Colon (tissue), 2 donors: Measurements from ENCODE around the gene MAN1C1.
"Not testable (repeated sequence)": the region's sequence is repeated elsewhere in the genome, so short reads cannot be mapped to it uniquely, and the experiment has no call there.

Experiments used
- FAIRE-seq: peaks from 2 replicates; lab custom pipeline; 2012; peaks lifted over from hg19 to GRCh38; lab: Jason Lieb, UNC
- donor health status: control.
- donor health status: control.

The MAN1C1 gene

DNA sequence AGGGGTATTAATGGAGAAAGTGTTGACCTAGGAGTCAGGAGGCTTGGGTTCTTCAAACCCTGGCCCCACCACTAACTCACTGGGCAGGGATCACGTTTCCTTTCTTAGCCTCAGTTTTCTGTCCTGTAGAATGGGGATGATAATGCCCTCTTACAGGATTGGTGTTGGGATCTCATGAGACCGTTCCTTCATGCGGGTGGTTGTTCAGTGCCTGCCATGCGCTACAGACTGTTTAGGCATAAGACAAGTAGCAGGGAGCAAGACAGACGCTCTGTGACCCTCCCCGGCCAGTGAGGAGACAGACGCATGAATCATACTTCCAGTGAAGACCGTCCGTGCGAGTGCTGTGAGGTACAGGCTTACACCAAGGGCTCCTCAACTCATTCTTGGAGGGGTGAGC, 81.7 kb downstream of the MAN1C1 start:
- FAIRE-seq = no peak

DNA sequence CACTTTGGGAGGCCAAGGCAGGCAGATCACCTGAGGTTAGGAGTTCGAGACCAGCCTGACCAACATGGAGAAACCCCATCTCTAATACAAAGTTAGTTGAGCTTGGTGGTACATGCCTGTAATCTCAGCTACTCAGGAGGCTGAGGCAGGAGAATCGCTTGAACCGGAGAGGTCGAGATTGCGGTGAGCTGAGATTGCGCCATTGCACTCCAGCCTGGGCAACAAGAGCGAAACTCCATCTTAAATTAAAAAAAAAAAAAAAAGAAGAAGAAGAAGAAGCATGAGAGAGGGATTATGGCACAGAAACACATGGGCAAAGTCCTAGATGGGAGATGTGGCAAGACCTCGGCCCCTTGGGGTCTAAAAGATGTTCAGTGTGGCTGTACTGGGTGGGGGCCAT, 82.5 kb downstream of the MAN1C1 start:
- not testable (repeated sequence) for FAIRE-seq

DNA sequence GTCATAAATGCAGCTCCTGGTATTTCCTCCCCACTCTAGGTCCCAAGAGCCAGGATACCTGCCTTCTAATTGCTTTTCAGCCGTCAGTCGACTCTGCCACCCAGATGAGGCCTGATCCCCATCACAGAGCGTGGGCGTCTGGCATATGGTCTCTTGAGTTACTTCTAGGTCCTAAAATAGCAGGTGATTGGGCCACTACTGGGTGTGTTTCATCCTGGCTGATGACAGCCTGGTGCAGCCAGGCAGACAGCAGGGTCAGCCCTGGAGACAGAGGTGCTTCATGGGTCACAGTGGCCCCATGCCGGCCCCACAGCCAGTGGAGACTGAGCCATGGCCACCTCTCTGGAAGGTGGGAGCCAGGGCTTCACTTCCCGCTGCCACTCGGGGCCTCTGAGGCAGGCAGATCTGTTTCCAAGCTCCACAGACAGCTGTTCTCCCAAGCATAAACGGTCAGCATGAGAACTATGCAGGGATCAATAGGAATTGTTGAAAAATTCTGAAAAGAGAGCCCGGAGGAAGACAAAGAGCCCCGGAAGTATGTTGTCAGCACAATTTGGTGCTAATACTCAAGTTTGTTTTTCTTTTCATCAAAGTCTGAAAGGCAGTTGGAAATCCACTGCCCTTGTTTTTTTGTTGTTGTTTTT, 83.0 kb downstream of the MAN1C1 start:
- FAIRE-seq = no peak

DNA sequence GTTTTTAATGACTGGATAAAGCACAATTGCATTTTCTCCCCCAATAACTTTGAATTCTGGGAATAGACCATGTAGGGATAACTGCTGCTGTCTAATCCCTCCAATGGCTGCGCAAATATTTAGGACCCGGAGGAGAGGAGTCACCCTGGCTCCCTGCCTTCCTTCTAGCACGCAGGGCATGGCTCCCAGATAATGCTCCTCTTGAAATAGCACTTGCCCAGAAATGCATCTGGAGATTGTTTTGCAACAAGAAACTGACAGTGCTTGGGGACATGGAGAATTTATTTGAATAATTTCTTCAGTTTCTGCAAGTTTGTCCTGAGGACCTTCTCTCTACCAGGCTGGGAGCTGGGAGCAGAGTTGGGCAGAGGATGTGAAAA, 83.5 kb downstream of the MAN1C1 start:
- FAIRE-seq = no peak

DNA sequence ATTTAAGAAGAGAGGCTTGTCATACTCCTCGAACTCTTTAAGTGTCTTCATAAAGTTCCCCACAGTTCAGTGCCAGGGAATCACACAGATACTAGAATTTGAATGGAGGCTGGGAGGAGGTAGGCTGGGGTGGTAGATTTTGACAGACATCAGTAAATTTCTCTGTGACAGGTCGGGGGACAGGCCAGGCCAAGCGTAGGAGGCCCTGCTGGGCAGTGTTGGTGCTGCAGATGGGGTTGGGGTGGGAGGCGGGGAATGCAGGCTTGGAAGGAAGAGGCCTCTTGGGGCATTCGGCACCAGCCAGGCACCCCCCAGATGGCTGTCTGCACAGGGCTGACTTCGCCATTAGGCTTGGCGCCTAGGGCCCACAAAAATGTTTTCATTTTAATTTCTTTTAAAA, 84.0 kb downstream of the MAN1C1 start:
- no peak for FAIRE-seq

DNA sequence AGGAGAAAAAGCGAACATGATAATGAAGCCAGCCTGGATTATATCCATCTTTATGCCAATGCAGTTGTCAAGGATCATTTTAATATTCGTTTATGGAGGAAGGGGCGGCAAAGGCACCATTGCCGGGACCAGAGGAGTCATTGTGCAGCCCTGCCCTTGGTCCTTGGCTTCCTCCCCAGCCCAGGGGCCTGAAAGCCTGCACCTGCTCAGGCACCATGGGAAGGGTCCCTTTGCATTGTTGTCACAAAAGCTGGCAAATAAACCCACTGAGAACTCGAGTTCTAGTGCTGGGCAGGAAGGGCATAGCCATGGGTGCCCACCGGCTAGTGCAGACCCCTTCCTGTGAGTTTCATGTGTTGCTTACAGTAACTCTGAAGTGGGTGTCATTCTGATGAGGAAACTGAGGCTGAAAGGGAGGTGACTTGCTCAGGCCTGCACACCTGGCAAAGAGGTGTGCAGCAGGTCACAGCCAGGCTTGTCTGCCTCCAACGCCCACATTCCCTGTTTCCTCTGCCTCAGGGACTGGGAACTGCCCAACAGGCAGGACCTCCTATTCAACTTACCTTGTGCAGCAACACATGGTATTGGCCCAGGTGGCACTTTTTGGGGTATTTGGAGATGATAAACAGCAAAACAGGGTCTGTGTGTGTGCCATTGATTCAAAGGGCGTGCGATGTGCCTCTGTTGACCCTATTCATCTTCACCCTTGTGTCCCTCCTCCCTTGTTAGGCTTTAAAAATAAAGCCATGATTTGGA, 84.6 kb downstream of the MAN1C1 start:
- no peak for FAIRE-seq

DNA sequence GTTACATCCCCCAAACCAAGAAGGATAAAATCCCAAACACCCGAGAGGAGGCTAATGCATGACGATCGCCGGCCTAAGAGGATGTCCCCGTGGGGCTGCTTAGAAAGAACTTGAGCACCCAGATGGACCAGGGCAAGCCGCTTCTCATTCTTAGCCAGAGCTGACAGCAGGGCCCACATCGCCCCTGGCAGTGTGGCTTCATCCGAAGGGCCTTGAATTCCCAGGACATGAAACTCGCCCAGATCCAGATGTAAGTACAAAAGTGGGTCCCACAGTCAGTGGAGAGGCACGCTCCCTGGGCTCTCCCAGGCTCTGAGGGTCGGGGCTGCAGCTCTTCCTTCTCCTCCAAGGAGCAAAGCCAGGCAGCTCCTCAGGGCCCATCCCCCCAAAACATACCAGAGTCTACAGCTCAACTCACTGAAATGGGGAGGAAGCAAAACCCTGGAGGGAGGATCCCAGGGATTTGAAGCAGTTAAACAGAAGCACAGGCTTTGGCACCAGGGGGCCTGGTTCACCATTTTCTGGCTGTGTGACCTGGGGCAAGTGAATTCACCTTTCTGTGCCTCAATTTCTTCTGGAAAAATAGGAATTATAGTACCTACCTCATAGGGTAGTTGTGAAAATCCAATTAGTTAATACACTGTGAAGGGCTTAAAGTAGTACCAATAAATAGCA, 85.6 kb downstream of the MAN1C1 start:
- no peak for FAIRE-seq

DNA sequence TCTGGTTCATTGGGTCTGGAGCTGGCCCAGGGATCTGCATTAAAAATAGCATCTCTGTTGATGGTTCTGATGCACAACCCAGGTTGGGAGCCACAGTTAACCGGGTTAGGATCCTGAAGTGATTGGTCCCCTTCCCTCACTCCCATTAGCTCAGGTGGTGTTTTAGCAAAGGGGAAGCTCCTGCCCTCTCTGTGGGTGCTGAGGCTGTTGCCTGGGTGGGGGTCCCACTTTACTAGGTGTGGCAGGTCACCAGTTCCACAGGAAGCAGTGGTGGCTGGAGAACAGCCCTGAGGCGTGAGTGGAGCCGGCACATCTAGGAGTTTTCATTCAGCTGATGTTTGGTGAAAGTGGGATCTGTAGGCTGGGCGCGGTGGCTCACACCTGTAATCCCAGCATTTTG, 86.5 kb downstream of the MAN1C1 start:
- no peak for FAIRE-seq

DNA sequence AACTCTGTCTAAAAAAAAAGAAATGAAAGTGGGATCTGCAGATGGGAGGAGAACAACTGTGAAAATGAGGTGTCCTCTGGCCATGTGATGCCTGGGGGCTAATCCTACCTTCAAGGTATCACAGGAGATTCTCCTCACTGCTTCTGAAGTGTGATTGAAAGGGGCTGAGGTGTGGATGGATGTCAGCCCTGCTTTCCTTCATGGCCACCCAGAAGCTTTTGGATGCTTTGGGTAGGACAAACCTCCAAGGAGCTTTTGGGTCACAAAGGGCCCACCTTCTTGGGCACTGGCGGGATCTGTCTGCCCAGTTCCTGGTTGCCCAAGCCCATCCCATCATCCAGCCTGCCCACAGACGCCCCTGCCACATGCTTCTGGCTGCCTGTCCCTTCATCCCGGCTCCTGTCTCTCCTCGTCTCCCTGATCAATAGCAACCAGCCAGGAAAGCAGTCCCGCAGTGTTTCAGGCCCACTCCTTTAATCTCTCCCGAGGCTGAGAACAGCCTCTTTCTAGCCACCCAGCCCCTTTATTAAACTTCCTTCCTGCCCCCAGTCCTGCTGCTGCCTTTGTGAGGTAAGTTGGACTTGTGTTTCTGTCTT, 87.2 kb downstream of the MAN1C1 start:
- no peak for FAIRE-seq

DNA sequence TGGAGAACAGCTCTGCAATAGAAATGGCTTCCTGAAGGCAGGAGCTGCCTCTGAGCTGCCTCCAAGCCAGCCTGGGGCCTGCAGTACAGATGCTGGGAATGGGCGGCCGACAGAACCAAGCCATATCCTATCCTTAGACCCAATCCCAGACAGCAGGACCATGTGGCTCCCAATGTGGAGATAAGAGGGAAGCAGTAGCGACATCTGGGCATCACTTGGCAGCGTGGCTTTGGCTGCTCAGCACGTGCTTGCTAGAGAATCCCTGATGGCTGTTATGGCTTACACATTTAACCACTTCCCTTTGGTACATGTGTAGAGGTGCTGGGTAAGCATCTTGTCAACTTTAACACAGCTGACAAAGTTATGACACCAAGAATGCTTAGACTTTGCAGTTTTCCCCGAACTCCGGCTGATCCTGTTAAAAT, 87.7 kb downstream of the MAN1C1 start:
- no peak for FAIRE-seq

DNA sequence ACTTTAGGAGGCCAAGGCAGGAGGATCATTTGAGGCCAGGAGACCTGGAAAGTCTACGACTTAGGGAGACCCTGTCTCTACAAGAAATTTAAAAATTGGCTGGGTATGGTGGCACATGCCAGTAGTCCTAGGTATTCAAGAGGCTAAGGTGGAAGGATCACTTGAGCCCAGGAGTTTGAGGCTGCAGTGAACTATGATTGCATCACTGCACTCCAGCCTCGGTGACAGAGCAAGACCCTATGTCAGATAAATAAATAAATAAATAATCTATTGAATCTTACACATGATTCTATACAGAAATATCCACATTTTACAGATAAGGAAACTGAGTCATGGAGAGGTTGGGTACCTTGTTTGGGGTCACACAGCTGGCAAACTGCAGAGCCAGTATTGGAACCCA, 89.1 kb downstream of the MAN1C1 start:
- no peak for FAIRE-seq

DNA sequence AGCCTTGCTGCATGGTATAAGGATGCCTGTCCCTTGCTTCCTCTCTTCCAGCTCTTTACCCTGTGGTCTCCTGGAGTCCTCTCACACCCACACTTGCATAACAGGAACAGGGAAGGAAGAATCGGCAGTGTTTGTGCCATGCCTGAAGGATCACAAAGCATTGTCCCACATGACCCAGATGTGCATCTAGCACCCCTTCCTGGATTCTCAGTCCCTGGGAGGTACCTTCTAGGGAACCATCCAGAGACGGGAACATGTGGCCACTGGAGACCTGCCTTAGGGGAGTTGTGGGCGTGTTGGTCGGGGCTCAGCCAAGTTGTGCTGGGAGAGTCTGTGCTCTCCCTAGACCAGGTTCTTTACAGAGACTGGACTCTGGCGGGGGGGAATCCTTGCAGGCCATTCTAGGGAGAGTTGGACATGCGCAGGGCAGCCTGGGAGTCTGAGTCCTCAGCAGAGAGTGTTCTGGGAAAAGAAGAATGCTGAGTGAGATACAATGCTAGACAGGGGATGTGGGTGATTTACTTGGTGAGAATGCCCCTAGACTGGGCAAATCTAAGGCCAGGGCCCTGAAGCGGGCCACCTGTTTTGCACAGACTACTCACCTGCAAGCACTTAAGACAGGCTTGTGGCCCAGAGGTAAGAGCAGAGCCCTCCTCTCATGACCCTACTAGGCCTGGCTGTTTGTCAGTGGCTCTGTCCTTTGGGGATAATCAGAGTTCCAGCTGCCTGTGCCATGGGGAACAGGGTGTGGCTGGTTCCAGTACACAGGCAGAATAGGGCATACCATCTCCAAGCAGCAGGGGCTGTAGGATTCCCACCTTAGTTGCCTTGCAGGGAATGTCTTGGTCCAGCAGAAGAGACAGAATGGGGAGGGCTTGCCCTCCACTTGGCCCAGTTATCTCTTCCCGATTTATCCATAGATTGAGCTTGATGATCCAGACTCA, 89.8 kb downstream of the MAN1C1 start:
- FAIRE-seq = no peak

DNA sequence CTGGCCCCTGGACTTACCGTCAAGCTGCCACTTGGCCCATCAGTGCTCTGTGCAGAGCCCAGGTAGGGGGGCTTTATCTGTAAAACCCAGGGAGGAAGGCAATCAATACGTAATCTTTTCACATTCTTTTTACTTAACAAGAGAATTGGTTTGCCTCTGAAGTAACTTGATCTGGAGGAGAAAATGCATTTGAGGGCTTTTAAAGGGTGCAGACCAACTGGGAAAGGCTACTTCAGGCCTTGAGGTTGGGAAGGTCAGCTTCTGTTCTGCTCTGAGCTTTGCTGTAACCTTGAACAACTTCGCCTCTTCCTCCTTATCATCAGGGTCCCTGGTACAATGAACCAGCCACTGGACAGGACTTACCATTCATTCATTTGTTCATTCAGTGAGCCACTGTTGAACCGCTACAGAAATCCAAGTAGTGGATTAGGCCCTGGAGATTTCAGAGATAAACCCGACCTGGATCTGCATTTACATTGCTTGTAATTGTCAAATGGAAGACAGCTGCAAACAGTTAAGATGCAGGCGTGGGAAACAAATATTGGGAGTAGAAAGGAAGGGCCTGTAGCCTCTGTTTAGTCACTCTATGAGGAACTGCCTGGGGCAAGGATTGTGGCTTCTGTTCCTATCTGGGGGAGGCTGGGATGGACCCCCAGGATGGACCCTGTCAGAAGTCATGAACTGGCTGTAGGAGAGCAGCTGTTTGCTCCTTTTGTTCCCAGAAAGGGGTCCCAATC, 90.9 kb downstream of the MAN1C1 start:
- no peak for FAIRE-seq

DNA sequence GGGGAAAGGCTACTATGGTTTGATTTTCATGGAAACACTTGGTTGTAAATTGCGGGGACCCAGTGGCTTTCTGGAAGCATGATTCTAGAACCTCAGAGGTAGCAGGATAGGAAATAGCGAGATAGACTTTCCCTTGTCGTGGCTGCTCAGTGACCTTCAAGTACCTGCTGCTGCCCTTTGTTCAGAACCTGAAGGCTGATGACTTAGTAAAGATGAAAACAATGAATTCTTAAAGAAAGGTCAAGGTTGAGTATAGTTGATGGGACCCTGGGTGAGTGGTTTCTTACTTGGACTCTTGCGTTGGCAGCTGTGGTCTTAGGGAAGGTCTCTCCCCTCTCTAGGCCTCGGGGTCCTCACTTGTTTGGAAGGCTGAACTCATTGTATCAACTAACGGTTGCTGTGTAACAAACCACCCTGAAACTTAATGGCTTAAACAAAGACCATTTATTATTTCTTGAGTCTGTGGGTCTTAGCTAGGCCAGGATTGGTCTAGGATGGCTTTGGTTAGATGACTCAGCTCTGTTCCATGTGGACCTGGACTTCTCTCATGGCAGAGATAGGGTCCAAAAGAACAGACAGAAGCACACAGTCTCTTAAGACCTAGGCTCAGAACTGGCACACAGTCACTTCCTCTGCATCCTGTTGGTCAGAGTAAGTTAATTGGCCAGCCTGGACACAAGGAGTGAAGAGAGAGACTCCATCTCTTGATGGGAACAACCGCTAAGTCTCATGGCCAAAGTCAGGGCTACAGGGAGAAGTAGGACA, 94.2 kb downstream of the MAN1C1 start:
- FAIRE-seq = no peak

DNA sequence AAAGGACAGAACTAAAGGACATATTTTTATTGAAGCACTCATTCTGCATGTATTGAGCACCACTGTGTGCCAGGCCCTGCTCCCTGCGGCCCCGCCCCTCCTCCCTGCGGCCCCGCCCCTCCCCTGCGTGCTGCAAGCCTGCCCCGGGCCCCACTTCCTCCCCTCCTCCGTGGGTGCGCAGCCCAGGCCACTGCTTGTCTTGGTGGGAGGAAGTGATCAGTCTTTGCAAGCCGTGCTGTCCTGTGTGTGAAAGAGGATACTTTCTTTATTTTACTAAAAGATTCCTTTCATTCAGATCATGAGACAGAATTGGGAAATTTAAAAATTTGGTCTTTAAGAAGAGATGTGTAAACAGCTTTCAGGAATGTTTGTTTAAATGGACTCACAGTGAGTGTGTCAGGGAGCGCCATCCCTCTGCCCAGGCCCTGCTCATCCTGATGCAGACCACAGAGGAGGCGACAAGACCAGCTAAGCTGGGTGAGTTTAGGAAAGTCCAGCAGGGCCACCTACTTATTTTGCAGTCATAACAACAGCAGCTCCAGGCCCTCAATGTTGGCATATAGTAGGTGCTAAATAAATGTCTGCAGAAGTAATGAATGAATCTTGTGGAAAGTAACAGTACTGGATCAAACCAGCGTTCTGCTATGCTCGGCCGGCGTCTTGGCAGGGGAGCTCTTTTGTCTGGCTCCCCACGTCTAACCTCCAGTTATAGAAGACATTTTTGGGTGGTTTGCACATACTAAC, 95.1 kb downstream of the MAN1C1 start:
- FAIRE-seq = no peak

DNA sequence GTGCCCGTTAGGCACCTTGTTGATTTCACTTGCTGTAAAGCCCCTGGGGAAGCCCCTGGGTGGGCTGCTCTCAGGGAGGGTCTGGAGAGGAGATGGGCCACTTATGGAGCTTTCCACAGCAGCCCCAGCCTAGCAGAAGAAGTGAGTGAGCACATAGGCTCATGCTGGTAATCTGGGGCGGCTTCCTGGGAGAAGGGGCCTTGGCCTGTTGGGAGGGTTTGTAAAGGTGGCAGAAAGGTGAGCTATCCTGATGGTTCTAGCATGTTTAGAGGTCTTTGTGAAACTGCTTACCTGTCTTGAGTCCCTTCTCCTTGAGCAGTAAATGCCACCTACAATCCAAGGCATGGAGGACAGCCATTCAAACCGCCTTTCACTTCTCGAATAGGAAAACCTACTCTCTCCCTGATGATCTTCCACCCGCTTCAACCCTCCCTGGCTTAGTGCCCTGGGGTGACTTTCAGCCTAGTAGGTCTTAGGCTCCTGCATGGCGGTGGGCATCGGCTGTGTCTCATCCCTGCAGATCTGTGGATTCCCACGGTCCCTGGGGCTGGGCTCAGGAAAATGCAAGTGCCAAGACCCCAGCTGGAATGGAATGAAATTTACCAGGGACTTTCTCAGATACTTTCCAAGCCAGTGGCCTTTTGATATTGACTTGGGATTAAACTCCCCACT, 95.8 kb downstream of the MAN1C1 start:
- FAIRE-seq = no peak

DNA sequence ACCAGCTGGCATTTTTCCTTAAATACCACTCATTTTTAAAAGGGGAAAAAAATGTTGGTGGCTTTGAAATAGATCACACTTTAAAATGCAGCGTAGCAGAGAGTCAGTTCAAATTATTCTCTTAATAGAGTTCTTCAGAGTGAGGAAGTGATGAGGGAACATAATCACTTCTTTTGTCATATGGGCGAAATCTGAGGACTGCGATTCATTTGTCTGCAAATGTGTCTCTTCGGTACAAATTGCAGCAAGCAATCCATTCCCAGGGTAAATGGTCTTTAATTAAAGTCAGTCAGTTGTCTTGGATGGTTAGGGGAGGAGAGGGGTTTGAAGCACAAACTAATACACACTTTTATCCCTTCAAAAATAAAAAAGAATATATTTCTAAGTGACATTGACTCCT, 97.4 kb downstream of the MAN1C1 start:
- no peak for FAIRE-seq

DNA sequence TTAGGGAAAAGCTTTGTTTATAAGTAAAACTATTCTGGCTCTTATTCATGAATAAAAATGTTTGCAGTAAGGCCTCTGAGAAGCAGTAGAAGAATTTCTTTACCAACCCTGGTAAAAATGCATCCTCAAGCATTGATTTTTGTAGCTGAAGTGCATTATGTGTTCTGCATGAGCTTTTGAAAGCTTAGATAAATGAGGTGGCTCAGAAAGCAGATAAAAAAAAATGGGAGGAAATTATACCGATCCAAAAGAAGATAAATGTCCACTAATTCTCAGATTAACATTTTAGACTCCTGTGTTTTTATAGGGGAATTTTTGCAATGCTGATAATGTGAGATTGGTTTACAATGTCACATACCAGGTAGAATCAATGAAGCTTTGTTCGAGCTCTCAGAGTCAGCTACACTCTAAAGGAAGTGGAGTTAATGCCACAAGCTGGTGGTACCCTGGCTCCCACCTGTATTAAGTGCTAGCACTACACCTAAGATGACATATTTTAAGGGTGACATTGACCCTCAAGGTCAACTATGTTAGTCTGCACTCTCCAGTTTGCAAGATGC, 97.9 kb downstream of the MAN1C1 start:
- no peak for FAIRE-seq

DNA sequence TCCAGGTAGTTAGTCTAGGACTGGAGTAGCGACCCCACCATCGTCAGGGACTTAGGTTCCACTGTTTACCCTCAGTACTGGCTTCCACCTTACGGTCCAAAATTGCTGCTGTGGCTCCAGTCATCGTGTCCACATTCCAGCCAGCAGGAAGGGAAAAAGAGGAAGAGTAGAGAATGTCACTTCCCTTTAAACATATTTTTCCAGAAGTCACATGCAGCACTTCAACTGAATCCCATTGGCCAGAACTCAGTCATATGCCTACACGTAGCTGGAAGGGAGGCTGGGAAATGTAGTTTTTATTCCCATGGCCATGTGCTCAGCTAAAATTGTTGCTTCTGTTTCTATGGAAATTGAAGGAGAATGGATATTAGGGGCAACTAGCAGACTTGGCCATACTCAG, 99.3 kb downstream of the MAN1C1 start:
- no peak for FAIRE-seq
